Rectal smooth muscle tissue (tissue), 1 donor: Measurements from ENCODE around the gene MC4R.

Source experiments
- H3K27ac ChIP-seq: one replicate; pipeline ENCODE4 v1.7.0; 2013; ENCODE audit warnings: low read depth, low read length, inconsistent platforms
- H3K27me3 ChIP-seq: one replicate; pipeline ENCODE4 v1.7.0; 2013; ENCODE audit warnings: low read length; ENCODE audit not compliant: control insufficient read depth, insufficient read depth
- H3K36me3 ChIP-seq: one replicate; pipeline ENCODE4 v1.7.0; 2013; ENCODE audit warnings: low read length; ENCODE audit not compliant: control insufficient read depth, insufficient read depth
- H3K4me1 ChIP-seq: one replicate; pipeline ENCODE4 v1.7.0; 2013; ENCODE audit warnings: low read length; ENCODE audit not compliant: control insufficient read depth, insufficient read depth
- H3K4me3 ChIP-seq: one replicate; pipeline ENCODE4 v1.7.0; 2013; ENCODE audit warnings: low read length
- H3K9ac ChIP-seq: one replicate; pipeline ENCODE4 v1.7.0; 2013; ENCODE audit warnings: low read length

MC4R gene

DNA sequence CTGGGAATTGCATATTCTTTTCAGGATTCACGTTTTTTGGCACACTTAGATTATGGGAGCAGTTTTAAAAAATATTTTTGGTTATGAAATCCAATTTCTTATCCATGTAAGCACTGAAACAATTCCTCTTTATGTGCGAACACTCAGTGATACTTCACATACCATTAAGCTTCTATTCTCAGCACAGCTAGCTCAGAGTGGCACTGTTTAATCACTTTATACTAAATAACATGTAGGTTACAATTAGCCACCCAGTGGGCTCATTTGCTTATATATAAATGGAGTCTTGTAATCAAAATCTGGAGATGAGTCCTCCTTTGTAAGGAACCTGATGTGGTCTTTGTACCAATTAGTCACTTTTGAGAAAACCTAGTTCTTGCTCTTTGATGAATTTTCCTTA lies 11.3 kb upstream of the MC4R start:
- H3K27ac ChIP-seq: no peak overlapping the region
- no peaks in the 10 kb centered on the region for H3K27me3 ChIP-seq
- H3K9ac ChIP-seq: no peak overlapping the region
- H3K4me1 ChIP-seq: no peaks in the 10 kb centered on the region
- H3K4me3 ChIP-seq: no peak overlapping the region
- no peaks in the 10 kb centered on the region for H3K36me3 ChIP-seq

- H3K36me3 ChIP-seq: no peaks in the 10 kb centered on the region
- H3K27me3 ChIP-seq: no peaks in the 10 kb centered on the region
- H3K27ac ChIP-seq: no peak overlapping the region
- no peaks in the 10 kb centered on the region for H3K4me1 ChIP-seq
- H3K4me3 ChIP-seq: no peak overlapping the region
- no peak overlapping the region for H3K9ac ChIP-seq
Measured at GRCh38 chr18:60377778-60378469, 5.3 kb upstream of the MC4R start.

DNA sequence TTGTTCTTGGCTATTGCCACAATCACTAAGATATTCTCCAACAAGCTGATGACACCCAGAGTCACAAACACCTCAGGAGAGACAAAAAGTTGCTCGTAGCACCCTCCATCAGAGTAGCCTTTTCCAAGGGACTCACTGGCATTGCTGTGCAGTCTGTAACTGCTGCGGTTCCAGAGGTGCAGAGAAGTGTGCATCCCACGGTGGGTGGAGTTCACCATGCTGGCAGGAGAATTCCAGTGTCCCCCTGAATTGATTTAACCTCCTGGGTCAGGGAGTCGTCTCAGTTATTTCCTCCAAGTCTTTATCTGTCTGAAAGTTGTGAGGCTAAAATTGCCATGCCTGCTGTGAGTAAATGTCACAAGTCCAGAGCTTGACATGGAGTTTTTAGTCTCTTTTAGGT lies 443 bp downstream of the MC4R start:
- Histone ChIP-seq H3K9ac (no peak overlapping the region), H3K27me3 (no peaks in the 10 kb centered on the region), H3K27ac (no peak overlapping the region), H3K36me3 (no peaks in the 10 kb centered on the region), H3K4me3 (no peak overlapping the region), H3K4me1 (no peaks in the 10 kb centered on the region)

- no peak overlapping the region for H3K4me3 ChIP-seq
Measured at GRCh38 chr18:60358516-60358915, 14.1 kb downstream of the MC4R start.

GRCh38 chr18:60350941-60351340 lies 21.6 kb downstream of the MC4R start:
- Histone ChIP-seq H3K27ac (no peak overlapping the region), H3K36me3 (no peaks in the 10 kb centered on the region), H3K4me1 (no peaks in the 10 kb centered on the region), H3K4me3 (no peak overlapping the region), H3K9ac (no peak overlapping the region), H3K27me3 (no peaks in the 10 kb centered on the region)

More at GRCh38 chr18:60358516-60358915, 14.1 kb downstream of the MC4R start:
- H3K9ac ChIP-seq: no peak overlapping the region
- no peak overlapping the region for H3K27ac ChIP-seq
- no peaks in the 10 kb centered on the region for H3K27me3 ChIP-seq
- no peaks in the 10 kb centered on the region for H3K36me3 ChIP-seq
- H3K4me1 ChIP-seq: no peaks in the 10 kb centered on the region

GRCh38 chr18:60350150-60350549 lies 22.4 kb downstream of the MC4R start:
- Histone ChIP-seq H3K4me3 (no peak overlapping the region), H3K4me1 (no peaks in the 10 kb centered on the region), H3K27ac (no peak overlapping the region), H3K36me3 (no peaks in the 10 kb centered on the region), H3K9ac (no peak overlapping the region), H3K27me3 (no peaks in the 10 kb centered on the region)

DNA sequence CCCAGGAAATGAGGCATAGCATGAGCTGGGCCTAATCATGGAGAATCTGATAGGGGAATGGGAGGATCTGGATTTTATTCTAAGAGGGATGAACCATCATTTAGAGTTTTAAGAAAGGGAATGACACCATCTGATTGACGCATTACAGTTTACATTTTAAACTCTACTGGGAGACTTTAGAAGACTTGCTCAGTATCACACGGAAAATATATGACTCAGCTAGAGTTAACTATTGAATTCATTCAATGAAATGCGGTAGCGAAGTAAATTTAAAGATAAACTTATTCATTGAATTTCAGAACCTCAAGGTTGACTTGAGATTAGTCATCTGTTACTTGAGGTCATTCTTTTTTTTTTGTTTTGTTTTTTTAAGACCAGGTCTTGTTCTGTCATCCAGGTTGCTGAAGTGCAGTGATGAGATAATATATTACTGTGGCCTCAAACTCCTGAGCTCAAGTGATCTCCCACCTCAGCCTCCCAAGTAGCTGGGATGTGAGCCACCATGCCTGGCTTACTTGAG lies 25.0 kb downstream of the MC4R start:
- no peaks in the 10 kb centered on the region for H3K4me1 ChIP-seq
- no peak overlapping the region for H3K27ac ChIP-seq
- no peaks in the 10 kb centered on the region for H3K36me3 ChIP-seq
- H3K4me3 ChIP-seq: no peak overlapping the region
- no peak overlapping the region for H3K9ac ChIP-seq
- no peaks in the 10 kb centered on the region for H3K27me3 ChIP-seq

GRCh38 chr18:60339018-60339417 lies 33.6 kb downstream of the MC4R start:
- H3K9ac ChIP-seq: no peak overlapping the region
- H3K4me1 ChIP-seq: no peaks in the 10 kb centered on the region
- no peak overlapping the region for H3K4me3 ChIP-seq
- H3K27ac ChIP-seq: no peak overlapping the region
- no peaks in the 10 kb centered on the region for H3K27me3 ChIP-seq
- no peaks in the 10 kb centered on the region for H3K36me3 ChIP-seq

GRCh38 chr18:60331890-60332289 lies 40.7 kb downstream of the MC4R start:
- Histone ChIP-seq H3K4me1 (no peaks in the 10 kb centered on the region), H3K27ac (no peak overlapping the region), H3K4me3 (no peak overlapping the region), H3K36me3 (no peaks in the 10 kb centered on the region), H3K27me3 (no peaks in the 10 kb centered on the region), H3K9ac (no peak overlapping the region)

DNA sequence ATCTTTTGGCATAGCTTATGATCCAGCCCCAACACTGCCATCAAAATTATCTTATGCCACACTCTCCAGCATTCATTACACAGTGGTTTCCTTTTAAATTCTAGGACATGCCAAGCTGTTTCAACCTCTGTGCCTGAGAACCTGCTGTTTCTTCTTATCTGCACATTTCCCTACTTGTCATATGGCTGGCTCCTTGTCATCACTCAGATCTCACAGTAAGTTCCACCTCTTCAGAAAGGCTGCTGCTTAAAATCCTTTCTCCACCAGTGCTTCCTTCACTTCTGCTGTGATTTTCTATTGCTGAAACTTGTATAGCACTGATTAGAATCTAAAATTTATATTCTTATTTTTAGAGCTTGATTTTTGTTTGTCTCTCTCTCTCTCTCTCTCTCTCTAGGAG lies 43.4 kb downstream of the MC4R start:
- Histone ChIP-seq H3K4me1 (no peaks in the 10 kb centered on the region), H3K27ac (no peak overlapping the region), H3K36me3 (no peaks in the 10 kb centered on the region)

DNA sequence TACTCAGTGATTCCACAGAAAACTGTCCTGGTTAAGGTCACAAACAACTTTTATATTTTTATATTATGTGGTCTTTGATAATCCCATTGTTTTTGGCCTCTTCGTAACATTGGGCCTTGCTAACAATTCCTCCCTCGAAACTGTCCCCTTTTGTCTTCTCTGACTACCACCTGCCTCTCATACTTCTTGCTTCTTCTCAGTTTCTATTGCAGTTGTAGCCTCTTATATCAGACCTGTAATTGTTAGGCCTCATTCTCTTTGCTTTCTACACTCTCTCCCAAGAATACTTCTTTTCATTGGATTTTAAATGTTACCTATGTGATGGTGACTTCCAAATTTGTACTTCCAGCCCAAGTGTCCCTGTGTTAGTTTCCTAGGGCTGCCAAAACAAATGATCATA lies 44.7 kb downstream of the MC4R start:
- Histone ChIP-seq H3K27ac (no peak overlapping the region), H3K4me1 (no peaks in the 10 kb centered on the region), H3K36me3 (no peaks in the 10 kb centered on the region), H3K4me3 (no peak overlapping the region), H3K27me3 (no peaks in the 10 kb centered on the region), H3K9ac (no peak overlapping the region)

More for the DNA sequence above, 43.4 kb downstream of the MC4R start:
- no peak overlapping the region for H3K9ac ChIP-seq
- no peaks in the 10 kb centered on the region for H3K27me3 ChIP-seq
- H3K4me3 ChIP-seq: no peak overlapping the region

DNA sequence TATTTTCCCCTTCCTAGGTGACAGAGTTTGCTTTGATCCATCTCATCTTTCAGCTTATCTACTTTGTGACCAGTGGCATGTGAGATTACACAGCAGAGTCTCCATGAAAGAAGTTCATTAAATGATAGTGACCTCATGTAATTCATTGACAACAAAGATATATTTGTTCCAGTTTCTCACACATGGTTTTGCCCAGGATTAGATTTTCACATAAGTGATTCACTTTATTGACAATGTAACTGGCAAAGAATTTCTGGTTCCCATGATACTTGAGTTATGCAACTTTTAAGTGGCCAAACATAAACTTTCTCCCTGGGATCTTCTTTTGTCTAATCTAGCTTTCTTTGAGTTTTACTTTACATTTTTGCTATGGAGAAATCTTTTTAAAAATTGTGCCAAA lies 50.0 kb downstream of the MC4R start:
- no peaks in the 10 kb centered on the region for H3K4me1 ChIP-seq
- H3K27me3 ChIP-seq: no peaks in the 10 kb centered on the region
- H3K4me3 ChIP-seq: no peak overlapping the region
- no peak overlapping the region for H3K9ac ChIP-seq
- H3K36me3 ChIP-seq: no peaks in the 10 kb centered on the region
- H3K27ac ChIP-seq: no peak overlapping the region
